Skeletal muscle cell (primary cell): ENCODE measurements around the gene ADIRF.

Experiments
- DNase-seq: peaks from one replicate; pipeline ENCODE4 v3.0.0-alpha.2; 2010; ENCODE audit warnings: low read depth
- H3K4me3 ChIP-seq: 2 replicates; pipeline ENCODE4 v1.5.1; 2011; ENCODE audit warnings: low read depth, mild to moderate bottlenecking, control low read depth, low read length, moderate library complexity

The ADIRF gene

DNA sequence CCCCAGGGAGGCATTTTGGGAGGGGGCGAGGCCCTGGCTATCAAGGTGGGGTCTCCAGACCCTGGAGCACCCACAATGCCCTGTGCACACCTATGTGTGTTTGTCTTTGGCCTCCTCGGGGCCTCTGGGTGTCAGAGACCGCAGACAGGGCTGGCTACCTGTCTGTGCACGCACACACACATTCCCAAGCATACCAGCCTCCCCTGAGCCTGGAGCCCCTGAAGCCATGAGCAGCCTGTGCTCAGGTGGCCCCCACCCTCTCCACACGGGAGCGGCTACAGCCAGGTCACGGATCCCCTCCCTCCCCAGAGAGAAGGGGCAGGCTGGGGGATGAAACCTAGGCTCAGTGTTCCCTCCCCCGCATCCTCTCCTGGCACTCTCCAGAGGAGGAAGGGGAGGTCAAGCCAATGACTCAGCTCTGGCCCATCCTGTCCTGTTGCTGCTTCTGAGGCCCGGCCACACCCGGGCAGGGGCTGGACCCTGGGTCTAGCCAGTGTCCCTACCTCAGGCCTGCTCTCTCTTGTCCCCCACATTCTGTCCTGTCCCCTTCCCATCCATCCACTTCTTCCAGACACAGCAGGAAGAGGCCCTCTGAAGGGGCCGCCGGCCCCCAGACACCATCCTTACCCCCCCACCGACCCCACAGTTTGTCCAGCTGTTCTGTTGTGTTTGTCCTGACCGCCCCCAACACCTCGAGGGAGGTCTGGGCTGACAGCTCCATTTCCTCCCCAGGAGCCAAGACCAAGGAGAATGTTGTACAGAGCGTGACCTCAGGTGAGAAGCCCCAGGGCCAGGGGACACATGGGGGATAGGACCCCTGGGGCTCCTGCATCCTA, 9.2 kb upstream of the ADIRF start:
- DNase-seq, result no peak
- no peak overlapping the region for H3K4me3 ChIP-seq

DNA sequence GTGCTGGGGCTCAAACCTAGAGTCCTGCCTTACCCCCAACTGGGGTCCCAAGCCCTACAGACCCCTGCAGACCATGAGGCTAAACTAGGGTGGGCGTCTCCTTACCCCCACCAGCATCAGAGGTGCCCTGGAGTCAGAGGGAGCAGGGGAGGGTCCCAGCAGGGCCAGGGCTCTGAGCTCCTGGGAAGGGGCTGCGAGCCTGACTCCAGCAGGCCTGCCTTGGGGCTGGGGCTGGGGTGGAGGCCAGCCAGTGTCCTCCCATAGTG, 8.6 kb upstream of the ADIRF start:
- DNase-seq, result no peak
- no peak overlapping the region for H3K4me3 ChIP-seq

DNA sequence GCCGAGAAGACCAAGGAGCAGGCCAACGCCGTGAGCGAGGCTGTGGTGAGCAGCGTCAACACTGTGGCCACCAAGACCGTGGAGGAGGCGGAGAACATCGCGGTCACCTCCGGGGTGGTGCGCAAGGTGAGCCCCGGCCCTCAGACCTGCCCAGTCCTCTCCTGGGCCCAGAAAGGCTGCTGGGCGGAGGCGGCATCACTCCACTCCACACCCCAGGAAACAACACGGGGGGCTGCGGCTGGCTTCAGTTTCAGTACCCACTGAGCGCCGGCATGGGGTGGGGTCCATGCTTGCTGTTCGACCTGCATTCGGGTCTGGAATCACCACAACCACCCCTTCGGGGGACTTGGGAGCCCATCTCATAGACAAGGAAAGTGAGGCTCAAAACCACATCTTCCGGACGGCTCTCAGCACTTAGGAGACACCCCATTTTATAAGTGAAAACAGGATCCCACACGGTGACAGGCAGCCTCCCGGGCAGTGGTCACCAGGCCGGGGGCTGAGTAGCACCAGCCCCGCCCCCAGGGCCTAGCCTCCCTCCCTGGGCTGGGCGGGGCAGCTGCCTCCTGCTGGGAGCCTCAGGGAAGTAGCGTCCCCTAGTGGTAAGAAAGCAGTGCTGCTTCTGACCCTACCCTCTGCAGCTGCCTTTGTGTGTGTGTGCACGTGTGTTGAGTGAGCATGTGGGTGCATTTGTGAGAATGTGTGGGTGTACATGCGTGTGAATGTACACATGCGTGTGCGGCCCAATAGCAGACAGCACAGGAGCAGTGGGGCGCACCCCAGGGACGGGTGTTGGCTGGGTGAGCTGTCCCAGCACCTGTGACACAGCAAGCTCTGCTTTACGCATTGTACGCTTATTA, 8.0 kb upstream of the ADIRF start:
- DNase-seq, result no peak
- H3K4me3 ChIP-seq, result no peak overlapping the region

DNA sequence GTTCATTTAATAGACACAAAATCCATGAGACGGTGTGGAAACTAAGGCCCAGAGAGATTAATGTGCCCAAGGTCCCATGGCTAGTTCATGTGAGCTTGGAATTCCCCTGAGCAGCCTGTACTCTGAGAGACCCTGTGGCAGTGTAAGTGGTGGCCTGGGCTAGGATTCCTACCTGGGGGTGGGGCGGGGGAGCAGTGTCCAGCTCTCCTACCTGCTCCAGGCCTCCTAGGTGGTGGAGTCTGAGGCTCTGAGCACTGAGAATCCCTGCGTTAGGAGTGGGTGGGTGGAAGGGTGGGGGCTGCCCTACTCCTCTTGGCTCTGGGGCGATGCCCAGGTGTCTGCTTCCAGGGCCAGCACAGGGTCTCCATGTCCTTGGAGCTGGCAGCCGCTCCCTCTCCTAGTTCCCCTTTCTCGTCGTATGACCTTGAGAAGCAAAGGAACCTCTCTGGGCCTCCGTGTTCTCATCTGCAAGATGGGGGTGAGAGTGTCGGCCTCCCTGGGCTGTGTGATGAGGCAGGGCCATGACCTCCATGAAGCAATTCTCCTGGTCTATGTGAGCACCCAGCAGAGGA, 7.3 kb upstream of the ADIRF start:
- H3K4me3 ChIP-seq, result no peak overlapping the region
- DNase-seq, result no peak

DNA sequence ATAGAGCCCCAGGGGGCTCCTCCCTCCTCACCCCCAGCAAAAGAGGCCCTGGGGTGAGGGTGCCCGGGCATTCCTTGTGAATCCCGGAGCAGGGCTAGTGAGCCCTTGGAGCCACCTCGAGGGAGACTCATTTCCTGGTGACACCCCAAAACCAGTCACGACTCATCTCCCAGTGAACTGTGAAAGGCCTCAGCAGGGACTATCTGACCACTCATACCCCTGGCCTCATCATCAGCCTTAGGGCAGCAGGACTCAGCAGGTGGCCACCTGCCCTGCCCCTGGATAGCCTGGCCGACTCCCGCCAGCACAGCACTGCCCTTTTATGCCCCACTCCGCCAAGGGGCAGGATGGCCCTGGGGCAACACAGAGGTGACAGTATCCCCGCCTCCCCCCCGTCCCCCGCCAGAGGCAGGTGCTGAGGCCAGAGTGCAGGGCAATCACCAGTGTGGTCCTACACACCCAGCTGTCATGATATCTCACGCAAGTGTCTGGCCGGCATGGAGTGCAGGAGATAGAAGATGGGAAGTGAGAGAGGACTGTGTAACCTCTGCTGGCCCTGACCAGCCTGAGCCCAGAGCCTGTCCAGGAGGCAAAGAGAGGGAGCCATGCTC, 6.7 kb upstream of the ADIRF start:
- H3K4me3 ChIP-seq, result no peak overlapping the region
- no peak for DNase-seq

DNA sequence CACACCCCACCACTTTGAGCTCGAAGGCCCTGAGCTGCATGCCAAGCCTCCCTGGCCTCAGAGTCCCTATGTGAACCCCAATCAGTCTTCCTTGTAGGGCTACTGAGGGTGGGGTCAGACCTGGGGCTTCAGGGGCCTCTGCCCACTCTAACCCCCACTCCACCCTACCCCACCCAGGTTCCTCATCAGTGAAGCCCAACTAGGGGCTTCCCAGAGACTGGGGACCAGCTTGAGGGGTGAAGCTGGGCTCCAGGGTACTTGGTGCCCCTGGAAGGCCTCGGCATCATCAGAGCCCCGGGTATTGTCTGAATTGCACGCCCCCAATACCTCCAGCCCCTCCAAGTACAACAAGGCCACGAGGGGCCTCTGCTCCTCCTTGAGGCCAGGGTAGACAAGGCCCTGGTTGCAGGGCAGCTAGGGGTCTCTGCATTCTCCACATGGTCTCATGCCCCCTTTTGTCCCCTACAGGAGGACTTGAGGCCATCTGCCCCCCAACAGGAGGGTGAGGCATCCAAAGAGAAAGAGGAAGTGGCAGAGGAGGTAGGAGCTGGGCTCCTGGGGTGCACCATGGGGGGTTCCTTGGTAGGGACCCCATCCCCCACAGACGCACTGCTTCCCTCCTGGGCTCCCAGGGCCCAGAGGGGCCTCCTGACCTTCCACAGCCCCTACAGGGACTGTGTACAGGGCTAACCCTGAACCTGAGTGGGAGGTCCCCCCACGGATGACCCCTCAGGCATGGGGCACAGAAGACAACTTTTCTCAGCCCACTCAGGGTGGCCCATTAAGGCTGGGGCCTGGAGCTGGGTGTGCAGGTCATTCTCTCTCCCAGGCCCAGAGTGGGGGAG, 5.9 kb upstream of the ADIRF start:
- no peak for DNase-seq
- H3K4me3 ChIP-seq, result no peak overlapping the region

DNA sequence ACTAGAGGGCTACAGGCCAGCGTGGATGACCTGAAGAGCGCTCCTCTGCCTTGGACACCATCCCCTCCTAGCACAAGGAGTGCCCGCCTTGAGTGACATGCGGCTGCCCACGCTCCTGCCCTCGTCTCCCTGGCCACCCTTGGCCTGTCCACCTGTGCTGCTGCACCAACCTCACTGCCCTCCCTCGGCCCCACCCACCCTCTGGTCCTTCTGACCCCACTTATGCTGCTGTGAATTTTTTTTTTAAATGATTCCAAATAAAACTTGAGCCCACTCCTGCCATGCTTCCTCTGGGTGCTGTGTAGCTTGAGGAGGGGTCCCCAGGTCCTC, 5.3 kb upstream of the ADIRF start:
- DNase-seq, result no peak
- no peak overlapping the region for H3K4me3 ChIP-seq

DNA sequence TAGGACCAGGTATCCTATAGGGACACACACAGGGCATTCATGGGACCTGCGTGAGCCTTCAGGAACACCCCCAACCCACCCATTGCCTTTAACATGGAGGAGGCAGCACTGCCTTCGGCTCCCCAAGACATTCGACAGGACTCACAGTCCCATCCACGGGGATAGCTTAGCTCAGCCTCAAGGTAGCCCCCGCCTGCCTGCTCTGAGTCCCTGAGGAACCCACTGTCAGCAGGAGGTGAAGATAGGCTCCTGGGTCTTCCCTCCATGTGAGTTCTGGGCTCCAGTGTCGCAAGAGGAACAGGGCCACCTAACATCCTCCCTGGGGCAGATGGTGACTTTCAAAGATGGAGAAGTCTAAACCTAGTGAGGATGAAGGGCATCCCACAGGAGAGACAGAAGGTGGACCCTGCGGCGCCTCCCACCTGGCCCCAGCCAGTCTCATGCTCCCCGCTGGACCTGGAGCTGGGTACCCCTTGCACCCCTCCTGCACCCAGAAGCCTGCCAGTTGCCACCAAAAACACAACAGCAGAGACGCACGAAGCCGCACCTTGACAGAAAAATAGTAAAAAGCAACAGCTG, 4.9 kb upstream of the ADIRF start:
- no peak overlapping the region for H3K4me3 ChIP-seq
- no peak for DNase-seq

DNA sequence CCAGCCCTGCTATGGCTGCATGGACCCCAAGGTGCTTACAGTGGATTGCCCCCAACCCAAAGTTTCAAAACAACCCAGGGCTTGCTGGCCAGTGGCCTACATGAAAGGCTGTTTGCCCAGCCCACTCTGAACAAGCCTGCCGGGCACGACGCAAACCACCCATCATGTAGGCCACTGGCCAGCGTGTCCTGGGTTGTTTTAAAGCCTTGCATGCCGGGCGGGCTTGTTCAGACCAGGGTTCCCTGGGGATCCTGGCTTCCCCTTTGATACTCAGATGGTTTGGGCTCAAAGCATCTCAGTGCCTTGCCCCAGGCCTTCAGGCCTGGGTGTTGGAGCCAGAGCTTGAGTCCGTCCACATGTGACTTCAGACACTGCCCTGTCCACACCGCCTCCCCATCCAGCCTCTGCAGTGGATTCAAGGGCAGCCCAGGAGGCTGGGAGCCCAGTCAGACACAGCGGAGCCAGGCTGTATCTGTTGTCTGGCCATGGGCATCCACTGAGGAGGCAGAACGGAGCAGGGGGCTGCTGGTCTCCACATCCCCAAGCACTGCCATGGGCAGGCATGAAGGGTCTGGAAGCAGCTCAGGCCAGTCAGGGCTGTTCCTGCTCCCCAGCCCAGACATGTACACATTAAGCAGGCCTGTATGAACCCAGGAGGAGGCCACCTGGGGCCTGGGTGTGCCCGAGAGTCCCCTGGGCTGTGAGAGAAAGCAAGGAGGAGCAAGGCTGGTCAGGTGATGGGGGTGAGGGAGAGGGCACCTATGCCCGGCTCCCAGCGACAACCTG, 4.0 kb upstream of the ADIRF start:
- H3K4me3 ChIP-seq, result no peak overlapping the region
- DNase-seq, result no peak

DNA sequence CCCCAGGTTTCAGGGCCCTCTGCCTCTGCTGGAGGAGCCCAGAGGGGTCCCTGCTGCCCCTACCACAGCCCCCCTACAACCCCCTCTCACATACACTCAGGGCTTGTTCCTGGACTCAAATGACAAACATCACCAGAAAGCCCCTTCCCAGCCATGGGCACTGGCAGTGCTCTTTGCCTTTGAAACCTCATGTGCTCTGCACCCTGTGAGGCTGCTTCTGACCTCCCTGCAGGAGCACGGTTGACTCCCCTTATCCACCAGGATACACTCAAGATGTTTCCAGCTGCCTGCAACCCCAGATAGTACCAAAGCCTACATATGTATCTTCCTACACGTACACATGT, 3.5 kb upstream of the ADIRF start:
- H3K4me3 ChIP-seq, result no peak overlapping the region
- DNase-seq, result no peak

DNA sequence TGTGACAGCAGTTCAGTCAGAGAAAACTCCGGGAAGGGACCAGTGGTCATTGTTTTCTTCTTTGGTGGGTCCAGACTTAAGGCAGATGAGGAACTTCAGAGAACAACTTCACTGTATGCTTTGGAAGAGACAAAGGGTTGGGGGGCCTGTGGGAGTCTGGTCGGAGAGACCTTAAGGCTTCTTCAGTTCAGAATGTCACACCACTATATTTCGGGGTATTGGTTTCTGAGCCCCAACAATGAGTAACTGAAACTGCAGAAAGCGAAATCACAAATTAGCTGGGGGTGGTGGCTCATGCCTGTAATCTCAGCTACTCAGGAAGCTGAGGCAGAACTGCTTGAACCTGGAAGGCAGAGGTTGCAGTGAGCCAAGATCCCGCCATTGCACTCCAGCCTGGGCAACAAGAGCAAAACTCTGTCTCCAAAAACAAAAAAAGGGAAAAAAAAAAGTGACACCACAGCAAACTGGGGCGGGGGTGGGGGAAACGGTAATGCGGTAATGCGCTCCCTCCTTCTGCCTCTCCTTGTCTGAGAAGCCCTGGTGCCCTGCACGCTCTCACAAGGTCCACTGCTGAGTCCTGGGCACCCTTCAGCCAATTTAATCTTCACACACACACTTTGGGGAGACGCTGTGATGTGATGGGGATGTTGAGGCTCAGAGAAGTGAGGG, 2.2 kb upstream of the ADIRF start:
- no peak overlapping the region for H3K4me3 ChIP-seq
- DNase-seq, result no peak

DNA sequence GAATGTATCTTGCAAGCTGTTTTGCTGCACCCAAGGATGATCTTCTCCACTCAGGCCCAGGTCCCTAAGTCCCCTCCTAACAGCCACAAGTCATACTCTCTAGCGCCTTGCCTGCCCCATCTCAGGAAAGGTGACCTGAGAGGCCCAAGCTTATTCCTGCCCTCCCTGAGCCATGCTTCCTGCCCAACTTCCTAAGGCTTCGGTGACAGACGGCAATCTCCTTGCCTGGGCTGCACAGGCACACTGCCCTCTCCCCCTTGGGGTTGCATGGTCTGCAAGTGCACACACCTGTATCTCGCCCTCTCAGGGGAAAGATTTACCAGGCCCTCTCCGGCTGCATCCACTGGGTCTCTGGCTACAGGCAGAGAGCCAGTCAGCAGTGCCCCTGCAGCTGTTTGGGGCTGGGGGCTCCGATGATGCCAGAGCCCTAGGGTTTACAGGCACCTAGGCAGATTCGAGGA, 771 bp upstream of the ADIRF start:
- H3K4me3 ChIP-seq, result no peak overlapping the region
- no peak for DNase-seq

DNA sequence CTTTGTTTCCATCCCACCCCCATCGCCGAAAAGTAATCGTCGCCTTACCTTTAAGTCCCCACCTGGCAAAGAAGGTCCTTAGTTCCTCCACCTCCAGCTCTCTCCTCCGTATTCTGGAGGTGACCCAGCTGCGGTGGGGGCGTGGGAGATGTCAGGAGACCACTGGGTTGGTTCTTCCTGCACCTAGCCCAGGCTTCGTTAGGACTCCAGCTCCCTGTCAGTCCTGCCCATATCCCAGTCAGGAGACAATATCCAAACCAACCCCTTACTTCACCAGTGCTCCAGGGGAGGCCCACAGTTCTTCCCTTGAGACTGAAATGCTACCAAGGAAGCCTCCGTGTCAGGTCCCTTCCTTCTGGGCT, 693 bp downstream of the ADIRF start:
- DNase-seq, result no peak
- H3K4me3 ChIP-seq, result peak overlapping the region; percentile 30

DNA sequence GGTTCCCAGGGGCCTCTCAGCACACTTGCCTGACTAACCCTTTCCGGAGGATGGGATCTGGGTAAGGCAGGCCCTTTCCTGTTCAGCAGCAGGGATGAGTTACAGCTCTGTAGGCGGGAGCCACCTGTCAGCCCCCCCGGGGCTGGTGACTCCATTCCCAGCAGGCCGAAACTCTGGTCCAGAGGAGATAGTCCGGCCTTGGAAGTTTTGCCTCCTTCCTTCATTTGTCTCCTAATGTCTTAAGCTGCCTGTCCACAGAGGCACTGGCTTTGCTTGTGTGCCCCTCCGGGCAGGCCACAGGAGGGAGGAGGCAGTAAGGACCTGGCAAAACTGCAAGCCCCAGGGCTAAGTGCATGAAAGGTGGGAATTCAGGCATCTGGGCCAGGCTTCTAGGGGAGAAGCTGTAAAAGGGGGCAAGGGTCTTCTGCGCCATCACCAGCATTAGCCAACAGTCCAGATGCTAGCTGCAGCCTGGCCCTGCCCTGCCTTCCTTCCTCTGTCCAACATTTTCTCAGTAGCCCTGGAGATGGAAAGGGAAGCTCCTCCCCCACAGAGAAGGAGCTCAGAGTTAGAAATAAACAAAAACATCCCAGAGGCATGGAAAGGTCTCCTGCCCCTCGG, 1.2 kb downstream of the ADIRF start:
- peak overlapping the region; percentile 30 for H3K4me3 ChIP-seq
- no peak for DNase-seq

DNA sequence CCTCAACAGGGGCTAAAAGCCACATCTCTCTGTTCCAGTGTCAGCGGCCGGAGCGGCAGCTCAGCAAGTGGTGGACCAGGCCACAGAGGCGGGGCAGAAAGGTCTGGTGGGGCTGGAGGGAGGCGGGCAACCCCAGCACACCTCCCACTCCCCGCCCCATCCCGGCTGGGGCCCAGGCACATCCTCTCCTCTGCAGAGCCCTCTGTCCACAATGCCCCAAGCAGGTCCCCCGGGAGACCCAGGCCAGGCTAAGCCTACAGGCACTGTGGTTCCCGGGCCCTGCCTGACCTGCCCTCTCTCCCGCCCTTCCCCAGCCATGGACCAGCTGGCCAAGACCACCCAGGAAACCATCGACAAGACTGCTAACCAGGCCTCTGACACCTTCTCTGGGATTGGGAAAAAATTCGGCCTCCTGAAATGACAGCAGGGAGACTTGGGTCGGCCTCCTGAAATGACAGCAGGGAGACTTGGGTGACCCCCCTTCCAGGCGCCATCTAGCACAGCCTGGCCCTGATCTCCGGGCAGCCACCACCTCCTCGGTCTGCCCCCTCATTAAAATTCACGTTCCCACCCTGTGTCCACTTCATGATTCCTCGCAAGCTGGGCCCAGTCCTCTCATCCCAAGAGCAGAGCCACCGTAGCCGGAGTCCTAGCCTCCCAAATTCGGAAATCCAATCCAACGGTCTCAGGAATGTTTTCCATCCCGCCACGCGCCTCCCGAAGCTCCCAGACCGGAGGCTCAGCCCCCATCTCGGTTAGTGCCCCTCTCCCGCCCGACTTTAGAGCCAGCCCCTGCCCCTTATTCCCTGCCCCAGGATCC, 2.1 kb downstream of the ADIRF start:
- peak overlapping the region; percentile 55 for H3K4me3 ChIP-seq
- DNase-seq, result no peak

DNA sequence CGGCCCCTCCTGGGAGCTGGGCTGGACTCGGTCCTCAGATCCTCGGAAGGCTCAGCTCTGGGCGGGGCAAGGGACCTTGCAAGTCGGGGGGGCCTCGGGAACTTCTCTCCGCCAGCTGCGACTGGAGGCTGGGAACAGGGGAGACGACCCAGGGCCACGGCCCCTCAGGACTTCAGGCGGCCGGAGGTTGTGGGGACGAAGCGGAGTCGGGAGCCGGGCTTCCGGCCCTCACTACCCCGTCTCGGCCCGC, 2.6 kb downstream of the ADIRF start:
- no peak for DNase-seq
- H3K4me3 ChIP-seq, result peak overlapping the region; percentile 55
